Kidney tubule cell (primary cell): ENCODE results near the gene NRCAM.

Experiments used
- DNase-seq: peaks from one replicate; pipeline ENCODE4 v3.0.0-alpha.2; 2018; ENCODE audit warnings: low spot score

Gene NRCAM

DNA sequence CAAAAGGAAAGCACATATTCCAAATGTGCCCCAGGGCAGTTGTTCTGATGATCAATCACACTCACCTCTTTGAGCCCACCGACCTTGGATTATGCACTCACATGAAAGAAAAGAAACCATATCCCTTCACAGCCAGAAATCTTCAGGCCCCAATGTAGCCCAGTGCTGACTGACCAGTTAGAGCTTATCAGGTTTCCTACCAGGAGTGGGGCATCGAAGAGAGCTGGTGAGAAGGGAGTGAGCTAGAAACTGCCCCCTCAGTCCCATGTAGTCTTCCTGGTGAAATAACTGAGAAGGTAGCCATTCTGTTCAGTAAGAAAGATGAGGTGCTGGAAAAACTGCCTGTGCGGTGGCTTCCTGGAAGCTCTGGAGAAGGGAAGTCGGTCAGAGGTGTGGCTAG lies 32.2 kb downstream of the NRCAM start:
- no peak for DNase-seq

DNA sequence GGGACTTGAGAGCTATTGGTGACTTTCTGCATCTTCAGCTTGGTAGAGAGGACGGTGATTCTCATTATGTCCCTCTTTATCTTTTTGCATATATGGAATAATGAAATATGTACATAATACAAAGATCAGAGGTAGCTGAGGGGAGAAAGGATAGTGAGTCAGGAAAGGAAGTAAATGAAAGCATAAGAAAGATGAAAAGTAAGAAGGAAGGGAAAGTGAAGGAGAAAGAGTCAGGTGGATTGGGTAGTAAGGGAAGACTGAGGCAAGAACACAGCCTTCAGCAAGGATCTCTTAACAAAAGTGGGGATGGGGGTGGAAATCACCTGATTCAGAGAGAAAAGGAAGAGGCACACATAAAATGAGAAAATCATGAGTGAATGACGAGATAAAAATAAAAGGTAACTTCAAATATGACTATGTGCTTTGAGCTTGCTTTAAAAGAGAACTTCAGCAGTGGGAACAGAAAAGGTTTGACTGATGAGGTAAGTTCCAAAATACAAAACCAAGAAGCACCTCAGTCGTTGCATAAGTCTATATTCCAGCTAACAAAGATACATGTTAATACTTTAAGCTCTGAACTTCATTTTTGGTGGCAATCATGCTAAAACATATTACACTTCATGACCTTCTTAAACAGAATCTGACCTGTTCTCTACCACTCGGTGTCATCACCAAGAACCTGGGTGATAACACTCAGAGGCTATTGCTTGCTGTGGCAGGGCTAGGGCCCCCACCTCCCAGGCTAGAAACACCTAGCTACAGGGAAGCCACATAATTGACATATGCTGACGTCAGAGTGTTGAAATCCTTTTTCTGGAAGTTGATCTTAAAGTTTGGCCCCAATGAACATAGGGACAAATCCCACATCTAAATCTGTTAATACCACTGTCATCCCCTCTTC lies 32.9 kb downstream of the NRCAM start:
- DNase-seq = no peak

DNA sequence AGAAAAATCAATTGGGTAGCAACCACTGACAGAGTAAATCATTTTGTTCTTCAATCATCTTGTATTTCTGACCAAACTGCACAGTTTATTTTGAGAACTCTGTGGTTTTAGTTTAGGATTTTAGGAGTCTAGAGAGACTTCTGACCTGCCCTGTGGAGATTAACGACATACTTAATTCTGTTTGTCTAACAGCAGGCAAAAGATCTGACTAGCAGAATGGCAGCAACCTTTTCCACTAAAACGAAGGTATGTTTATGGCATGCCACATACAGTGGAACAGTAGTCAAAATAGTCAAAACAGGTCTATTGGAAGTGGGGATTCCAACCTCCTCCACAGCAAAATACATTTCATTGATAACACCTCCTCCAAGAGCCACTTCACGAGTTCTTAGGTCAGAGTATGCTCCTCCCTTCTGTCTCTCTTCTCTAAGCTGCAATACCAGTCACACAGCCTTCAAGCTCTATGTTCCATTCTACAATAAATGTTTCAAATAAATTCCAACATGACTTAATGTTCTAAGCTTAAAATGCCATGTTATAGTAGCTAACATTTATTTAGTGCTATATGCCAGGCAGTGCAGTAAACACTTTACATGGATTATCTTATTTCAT lies 34.4 kb downstream of the NRCAM start:
- DNase-seq = no peak

DNA sequence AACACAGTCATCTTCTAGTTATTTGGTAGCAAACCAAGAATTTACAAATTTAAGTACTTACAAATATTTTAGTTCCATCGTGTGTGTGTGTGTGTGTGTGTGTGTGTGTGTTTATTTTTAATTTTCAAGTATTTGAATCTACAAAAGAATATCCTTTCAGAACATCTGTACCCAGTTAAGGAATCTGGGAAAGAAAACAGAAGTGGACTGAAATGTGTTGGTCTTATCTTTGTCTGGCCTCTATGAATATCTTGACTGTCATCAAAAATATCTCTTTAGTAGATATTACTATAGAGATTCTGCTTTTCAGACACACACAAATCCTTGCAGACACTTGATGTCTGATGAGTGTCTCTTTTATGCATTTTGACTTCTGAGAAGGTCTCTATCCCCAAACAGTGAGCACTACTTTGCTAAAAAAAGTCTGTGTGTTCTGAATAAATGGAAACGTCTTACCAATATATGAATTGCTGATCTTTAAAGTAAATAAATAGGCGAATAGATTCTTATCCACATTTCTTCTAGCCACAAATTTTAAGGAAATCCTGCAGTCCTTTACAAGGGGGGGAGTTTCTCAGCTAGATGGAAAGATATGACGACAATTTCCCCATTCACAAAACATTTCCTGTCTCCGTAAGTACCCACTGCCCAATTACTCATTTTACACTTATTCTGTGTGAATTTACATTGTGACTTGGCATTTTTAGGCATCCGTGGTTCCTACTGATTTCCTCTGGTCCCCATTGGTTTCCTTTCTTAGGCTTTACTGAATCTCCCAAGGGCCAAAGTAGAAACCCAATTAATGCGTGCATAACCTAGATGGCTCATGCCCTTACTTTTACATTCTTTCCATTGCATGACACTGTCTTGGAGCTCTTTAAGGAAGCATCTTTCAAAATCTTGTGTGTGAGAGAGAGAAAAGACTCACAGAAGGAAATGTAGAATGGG lies 36.0 kb downstream of the NRCAM start:
- DNase-seq = no peak

DNA sequence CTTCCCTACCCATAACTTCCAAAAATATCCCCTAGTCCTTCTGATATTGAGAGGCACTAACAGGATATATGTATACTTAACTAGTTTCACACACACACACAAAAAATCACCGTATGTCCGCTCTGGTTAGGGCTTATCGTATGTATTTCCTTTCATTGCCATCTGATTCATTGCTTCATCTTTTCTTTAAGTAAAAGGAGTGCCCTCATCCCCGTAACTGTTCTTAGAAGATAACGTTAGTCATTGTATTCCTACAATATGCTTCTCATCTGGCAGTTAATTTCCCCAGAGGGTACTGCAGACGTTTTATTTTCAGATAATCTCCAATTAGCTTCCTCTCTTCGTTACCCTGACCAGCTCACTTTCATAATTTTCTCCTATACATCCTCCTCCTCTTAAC lies 37.3 kb downstream of the NRCAM start:
- no peak for DNase-seq

DNA sequence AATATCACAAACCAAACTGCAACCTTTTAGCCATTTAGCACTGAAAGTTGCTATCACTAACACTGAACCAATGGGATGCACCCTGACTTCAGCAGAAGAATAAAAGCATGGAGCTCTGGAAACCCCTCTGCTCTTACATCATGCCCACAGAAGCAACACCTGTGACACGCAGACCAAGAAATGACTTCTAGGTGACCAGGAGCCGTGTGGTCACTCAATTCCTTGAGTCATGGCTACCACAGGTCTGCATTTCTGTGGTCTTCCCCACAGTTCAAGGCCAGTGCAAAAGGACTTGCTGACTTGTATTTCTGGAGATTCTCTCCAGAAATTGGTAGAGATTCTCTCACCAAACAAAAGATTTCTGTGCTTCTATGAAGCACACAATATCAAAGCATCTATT lies 38.3 kb downstream of the NRCAM start:
- DNase-seq = peak; percentile 87

DNA sequence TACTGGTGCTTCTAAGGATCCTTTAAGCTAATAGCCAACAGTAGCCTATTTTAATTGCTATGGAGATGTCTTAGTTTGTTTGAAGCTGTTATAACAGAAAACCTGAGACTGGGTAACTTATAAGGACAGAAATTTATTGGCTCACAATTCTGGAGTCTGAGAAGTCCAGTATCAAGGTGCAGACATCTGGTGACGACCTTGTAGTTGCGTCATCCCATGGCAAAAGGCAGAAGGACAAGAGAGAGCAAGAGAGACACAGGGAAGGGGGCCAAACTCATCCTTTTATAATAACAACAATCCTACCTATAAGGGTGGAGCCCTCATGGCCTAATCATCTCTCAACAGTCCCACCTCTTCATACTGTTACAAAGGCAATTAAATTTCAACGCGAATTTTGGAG lies 39.1 kb downstream of the NRCAM start:
- no peak for DNase-seq

DNA sequence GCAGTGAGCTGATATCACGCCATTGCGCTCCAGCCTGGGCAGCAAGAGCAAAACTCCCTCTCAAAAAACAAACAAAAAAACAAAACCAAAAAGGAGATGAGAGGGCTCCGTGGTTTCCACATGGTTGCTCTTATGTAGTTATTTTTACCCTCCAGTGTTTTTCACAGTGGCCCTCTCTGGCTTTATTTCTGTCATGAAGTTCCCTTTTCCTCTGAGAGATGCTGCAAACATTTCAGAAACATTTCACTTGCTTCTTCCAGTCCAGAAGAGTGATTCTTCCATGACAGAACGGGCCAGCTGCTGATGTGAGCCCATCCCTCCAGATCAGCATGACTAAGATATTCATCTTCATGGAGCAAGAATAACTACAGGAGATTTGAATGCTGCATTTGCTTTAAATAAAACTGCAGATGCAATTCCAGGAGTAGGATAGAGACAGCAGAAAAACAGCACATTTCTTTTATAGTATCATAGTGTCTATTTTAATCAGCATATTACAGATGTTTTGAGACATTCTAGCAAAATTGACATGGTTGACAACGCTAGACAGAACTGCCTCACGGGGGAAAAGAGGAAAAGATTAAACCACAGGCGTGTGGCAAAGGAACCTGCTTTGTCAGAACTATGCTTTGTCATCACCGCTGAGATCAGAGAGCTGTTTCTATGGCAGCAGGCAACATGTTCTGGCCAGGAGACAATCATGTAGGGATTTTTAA lies 40.3 kb downstream of the NRCAM start:
- peak; percentile 89 for DNase-seq

DNA sequence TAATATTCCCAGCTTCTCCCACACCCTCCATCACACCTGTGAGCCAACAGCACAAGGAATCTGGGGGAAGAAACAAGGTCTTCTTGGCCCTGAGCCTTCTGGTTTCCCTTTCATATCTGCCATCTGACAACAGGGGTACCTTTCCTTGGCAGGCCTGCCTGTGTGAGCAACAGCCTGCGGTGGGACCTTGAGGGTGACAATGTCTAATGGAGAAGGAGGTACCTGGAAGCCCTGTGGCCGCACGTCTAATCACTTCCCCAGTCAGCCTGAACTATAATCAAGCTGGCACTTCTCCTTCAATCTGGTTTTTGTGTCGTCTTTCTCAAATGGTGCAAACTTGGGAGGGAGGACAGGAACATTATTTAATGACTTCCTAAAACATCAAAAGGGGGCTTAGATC lies 41.2 kb downstream of the NRCAM start:
- DNase-seq = no peak

DNA sequence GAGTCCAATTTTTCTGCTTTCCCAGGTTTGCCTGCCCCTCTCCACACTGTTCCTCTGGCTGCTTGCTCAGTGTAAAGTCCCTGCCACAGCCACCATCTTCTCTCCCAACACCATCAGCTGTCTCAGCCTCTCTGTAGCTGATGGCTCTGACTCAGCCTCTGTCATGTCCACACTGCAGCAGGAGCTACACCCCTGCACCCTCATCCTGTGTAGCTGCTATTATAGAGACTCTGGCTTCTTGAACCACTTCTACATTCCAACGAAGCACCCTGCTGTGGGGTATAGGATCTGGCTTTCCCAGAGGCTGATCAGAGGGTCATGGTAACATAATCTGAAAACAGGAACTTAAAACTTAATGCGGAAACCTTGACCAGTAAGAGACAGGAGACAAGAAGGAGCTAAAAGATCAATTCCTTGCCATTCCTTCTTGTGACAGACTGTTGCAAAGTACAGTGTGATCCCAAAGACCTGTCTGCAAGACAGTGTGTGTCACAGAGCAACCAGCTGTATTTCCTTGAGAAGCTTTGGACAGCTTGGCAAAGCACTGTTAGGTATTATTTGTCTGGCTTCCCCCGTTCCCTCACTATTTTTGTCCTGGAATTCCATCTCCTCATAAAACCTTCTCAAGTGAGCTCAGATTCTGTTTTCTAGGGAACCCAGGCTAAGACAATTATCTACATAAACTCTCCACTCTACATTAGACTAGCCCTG lies 42.3 kb downstream of the NRCAM start:
- DNase-seq = peak; percentile 82

DNA sequence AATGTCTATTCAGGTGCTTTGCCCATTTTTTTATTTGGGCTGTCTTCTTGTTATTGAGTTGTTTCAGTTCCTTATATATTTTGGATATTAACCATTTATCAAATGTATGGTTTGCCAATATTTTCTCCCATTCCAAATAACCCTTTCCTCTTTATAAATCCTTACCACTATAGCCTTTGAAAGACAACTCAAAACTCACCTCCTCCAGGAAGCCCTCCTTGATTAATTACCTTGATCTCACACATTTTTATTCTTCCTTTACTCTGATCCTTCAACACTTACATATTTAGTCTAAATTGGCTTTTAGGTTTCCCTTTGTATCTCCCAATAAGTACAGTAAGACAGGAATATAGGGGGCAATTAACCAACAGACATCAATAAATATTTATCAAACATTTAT lies 42.9 kb downstream of the NRCAM start:
- DNase-seq = no peak

DNA sequence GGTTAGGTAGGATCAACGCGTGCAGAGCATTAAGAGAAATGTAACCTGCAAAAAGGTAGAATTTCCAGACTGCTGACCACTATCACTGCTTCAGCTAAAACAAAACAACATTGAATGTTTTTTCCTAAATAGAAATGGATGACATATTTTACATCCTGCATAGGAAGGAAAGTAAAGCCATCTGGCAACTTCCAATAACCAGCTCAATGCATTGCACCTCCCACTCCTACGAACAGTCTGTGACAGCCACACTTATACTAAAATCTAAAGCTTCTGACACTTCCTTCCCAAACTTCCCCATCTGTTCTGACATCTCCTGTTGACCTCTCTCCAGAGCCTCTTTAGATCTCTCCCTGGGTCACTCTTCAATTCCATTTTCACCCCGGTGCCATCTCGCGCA lies 47.1 kb downstream of the NRCAM start:
- no peak for DNase-seq

DNA sequence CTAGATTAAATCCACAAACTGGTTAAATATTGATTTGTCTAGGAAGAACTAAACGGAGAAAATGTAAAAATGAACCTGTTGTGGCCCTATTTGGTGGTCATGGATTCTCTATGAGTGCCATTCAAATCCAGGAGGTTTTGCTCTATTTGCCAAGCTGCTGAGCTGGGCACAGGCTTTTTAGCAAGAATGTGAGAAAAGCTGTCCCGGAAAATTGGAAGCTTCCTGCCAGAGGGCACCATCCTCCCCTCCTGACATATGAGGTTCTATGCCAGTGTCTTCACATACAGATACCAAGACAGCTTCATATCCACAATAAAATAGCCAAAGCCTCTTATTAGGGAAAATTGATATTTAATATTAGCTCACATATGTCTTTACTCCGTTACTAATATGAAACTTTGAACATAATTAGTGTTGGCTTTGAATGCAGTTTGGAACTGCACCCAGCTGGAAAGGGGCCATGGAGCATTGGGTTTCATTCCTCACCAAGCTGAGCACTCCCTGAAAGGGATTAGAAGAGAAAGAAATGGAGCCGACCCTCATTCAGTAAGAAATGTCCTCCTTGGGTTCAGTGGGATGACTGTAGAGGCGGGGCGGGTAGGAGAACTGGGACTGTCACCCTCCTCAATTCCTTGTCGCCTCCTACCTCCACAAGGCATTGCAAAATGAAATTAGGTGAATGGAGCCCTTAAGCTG lies 47.8 kb downstream of the NRCAM start:
- no peak for DNase-seq

DNA sequence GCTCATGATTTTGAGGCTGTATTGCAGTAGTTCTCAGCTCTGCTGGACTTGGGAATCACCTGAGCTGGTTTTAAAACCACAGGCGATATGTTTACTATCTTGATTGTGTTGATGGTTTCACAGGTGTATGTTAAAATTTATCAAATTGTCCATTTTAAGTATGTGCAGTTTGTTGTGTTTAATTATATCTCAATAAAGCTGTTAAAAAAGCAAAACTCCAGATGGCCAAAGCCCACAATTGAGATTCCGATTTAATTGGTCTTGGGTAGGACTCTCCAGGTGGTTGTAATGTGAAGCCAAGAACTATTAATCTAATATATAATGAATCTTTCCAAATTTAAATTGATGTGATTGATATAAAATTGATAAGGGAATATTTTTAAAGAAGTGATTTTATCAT lies 48.6 kb downstream of the NRCAM start:
- DNase-seq = no peak

DNA sequence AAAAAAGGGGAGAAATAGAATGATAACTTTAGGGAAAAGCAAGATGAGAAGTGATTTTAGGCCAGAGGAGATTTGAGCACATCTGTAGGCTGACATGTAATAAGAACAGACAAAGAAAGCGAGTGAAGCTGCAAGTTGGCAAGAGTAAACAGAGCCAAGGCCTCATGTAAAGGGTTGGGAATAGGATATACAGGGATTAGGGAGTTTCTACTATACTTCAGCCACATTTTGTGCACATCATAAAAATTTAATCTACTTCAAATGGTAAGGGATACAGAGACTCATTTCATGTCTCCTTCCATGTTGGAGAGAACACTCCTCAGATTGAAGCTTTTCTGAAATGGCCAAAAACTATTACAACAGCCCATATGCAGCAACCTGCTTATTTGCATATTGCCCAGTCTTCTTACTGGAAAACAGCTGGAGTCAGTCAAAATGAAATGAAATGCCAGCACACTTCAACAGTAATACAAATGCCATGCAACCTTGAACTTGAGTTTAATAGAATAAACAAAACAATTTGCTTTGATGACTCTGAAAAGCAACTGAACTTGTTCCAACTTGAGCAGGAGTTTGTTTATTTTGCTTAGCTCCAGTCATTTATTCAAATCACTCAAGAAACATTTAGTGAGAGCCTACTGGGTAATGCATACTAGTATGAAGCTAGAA lies 49.9 kb downstream of the NRCAM start:
- no peak for DNase-seq

DNA sequence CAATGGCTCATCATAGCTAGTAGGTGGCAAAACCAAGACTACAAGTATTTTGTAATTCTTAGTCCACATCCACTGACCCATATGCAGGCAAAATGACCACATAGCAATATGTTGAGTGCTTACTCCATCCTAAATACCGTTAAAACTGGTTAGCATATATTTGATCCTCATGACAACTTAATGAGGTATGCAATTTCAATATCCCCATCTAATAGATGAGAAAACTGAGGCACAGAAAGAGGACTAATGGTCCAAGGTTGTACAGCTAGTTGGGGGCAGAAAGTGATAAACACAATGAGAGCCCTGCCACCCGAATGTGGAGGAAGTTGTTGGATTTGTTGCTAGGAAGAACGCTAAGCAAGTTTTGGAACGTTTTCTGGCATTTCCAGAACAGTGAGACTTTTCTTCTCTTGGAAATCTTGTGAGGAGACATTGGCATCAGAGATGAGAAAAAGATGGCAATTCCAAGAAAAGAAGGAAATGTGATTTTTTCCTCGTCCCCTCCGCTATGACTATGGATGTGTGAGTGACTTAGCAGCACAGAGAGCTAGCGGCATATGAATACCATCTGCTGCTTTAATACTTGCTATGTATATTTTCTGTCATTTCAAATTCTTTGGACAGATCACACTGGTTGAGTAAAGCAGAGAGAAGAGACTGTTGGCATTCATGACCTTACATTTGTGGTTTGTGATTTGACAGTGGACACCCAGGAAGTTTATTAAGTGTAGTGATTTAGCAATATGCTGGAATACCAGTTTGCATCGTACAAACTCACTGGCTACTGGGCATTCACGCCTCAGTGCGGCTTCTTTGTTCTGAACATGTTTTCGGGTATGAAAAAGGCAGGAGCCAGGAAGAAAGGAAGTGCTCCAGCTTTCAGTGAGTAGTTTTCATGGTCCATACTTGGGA lies 51.5 kb downstream of the NRCAM start:
- DNase-seq = no peak

DNA sequence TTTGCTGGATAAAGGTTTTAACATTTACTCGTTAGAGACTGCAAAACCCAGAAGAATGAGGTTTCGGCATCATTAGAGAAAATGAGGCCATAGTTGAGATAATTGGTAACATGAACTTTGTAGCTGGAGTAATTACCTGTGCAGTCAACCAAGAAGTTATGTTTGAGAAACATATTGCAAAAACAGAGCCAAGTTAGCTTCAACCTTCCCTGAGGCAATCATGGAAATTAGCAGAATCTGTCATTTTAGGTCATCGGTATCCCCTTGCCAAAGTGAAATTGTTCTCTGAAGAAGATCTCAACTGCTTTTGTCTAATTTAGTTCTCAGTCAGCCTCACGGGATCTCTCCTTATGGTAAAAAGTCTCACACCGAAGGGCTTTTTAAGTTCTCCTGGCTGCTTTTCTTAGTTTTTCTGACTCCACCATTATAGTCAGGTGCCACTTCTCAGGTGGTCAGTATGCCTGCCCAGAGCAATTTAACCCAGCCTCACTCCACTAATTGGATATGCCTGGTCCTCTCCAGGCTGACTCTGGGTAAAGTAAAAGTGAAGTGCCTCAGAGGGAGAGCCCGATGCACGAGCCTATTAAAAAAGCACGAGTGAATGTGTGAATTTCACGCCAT lies 52.5 kb downstream of the NRCAM start:
- DNase-seq = no peak

DNA sequence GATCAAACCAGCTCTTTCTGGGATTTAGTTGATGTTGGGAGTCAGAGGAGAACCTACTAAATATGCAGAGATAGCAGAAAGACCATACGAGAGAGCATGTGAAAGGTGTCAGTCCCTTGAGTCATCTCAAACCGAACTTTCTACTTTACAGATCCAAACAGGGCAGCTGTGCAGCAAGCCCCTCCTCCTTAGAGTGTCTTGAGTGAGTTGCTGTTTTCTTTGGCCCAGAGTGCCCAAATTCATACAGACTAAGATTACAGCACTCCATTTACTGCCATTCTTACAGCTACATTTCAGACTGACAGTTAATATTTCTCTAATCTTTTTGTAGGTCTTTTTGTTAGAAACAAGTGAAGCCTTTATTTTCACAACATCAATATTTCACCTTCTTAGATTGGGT lies 53.4 kb downstream of the NRCAM start:
- peak; percentile 23 for DNase-seq

DNA sequence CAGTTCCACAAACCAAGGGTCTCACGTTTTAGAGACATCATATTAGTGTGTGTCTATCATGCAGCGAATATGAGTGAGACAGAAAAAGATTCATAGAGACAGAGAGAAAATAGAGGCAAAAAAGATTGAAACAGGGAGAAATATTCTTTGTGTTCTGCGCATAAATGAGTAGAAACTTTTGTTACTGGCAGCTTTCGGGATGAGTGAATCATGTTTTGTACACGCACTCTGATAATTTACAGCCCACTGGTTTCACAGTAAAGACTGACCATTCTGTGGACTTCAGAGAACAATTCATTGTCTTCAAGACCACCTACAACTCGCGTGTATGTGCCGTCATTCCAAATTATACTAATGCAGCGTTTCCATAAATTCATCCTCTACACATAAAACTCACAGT lies 60.2 kb downstream of the NRCAM start:
- DNase-seq = no peak
